K562 (cell line): ENCODE measurements around the gene NAPEPLD. TPM values are rescaled to one million over a fixed set of nuclear protein-coding genes. Genes with fewer than 3 reads are reported as not detected.

Source experiments
- ARID4B ChIP-seq: sonication (generic); formaldehyde crosslinking; IDR thresholded peaks from 2 replicates; pipeline ENCODE4 v1.8.0; 2022; ENCODE audit warnings: mild to moderate bottlenecking, missing genetic modification reagents
- C11orf30 ChIP-seq: fragments of 450-650 bp; IDR thresholded peaks from 2 replicates; pipeline ENCODE4 v1.6.1; 2016; ENCODE audit warnings: low read depth, mild to moderate bottlenecking
- CBFA2T3 ChIP-seq: fragments of 450-650 bp; IDR thresholded peaks from 2 replicates; pipeline ENCODE4 v1.6.1; 2017
- CTCF ChIP-seq, 3 experiments: IDR thresholded peaks in 2 of 3; conservative IDR thresholded peaks in 1 of 3; 2 replicates each; pipeline ENCODE4 v1.5.1; 2011 to 2012; ENCODE audit warnings: low read length in 3 of 3, mild to moderate bottlenecking in 3 of 3, control low read depth in 2 of 3, improper control_type of control experiment in 1 of 3, inconsistent platforms in 1 of 3, low read depth in 1 of 3, mixed read lengths in 1 of 3, moderate library complexity in 1 of 3; ENCODE audit not compliant: insufficient read depth in 2 of 3
- FIP1L1 ChIP-seq: fragments of 200-400 bp; formaldehyde crosslinking; IDR thresholded peaks from 2 replicates; pipeline ENCODE4 v1.6.1; 2018; ENCODE audit warnings: mild to moderate bottlenecking, low read depth, low read length; ENCODE audit not compliant: poor library complexity, severe bottlenecking
- GABPB2 ChIP-seq: fragments of 250-450 bp; sonication (Bioruptor Pico); conservative IDR thresholded peaks from 2 replicates; pipeline ENCODE4 v1.5.1; 2021; ENCODE audit warnings: mild to moderate bottlenecking
- GATA2 ChIP-seq: sonication (generic); formaldehyde crosslinking; IDR thresholded peaks from 2 replicates; pipeline ENCODE4 v1.4.0; 2020; ENCODE audit warnings: mild to moderate bottlenecking, missing genetic modification reagents
- RFX7 ChIP-seq: fragments of 250-450 bp; sonication (Bioruptor Pico); IDR thresholded peaks from 2 replicates; pipeline ENCODE4 v1.5.1; 2021; ENCODE audit warnings: mild to moderate bottlenecking
- SMARCE1 ChIP-seq: fragments of 450-650 bp; IDR thresholded peaks from 2 replicates; pipeline ENCODE4 v1.7.1; 2016; ENCODE audit warnings: mild to moderate bottlenecking
- SREBF2 ChIP-seq: sonication (generic); formaldehyde crosslinking; IDR thresholded peaks from 2 replicates; pipeline ENCODE4 v1.4.0; 2020; ENCODE audit warnings: mild to moderate bottlenecking, missing genetic modification reagents
- THAP7 ChIP-seq: fragments of 250-450 bp; sonication (Bioruptor Pico); IDR thresholded peaks from 2 replicates; pipeline ENCODE4 v1.5.0; 2021
- TRIM25 ChIP-seq: fragments of 450-650 bp; IDR thresholded peaks from 2 replicates; pipeline ENCODE4 v1.7.0; 2016; ENCODE audit warnings: borderline replicate concordance
- TSHZ1 ChIP-seq: fragments of 250-450 bp; sonication (Bioruptor Pico); IDR thresholded peaks from 2 replicates; pipeline ENCODE4 v1.4.0; 2020; ENCODE audit warnings: mild to moderate bottlenecking, moderate library complexity
- polyA plus RNA-seq, 8 experiments: library from polyadenylated mRNA; depleted of rRNA in 4 of 8; stranded (reverse) in 5 of 8; unstranded in 3 of 8; fragments of >200 nt; fragmentation: Nextera tagmentation in 2 of 8; fragmentation: Illumina TruSeq in 1 of 8; extraction: Ambion mirVana in 2 of 8; extraction: Trizol in 1 of 8; gene quantifications; 2 replicates each; pipeline versions ENCODE4 v1.2.1 to v1.2.3, GENCODE V29; 2011 to 2014; ENCODE audit warnings: inconsistent platforms in 1 of 8, missing spikeins in 1 of 8
- total RNA-seq, 7 experiments: library from RNA; depleted of rRNA in 6 of 7; stranded (reverse); fragments of >200 nt in 6 of 7; fragmentation: Illumina TruSeq in 2 of 7; extraction: Trizol in 2 of 7; gene quantifications; 2 replicates each; pipeline versions ENCODE4 v1.2.1 to v1.2.3, GENCODE V29; 2011 to 2021; ENCODE audit warnings: low replicate concordance in 1 of 7
- TF ChIP-seq, protein P1 (sequence below): fragments of 250-450 bp; sonication (Bioruptor Pico); IDR thresholded peaks from 2 replicates; pipeline ENCODE4 v1.8.0; 2022; ENCODE audit warnings: moderate library complexity, mild to moderate bottlenecking, inconsistent platforms

Gene NAPEPLD
- total and polyA plus RNA-seq, 9 of the 15 experiments (the other 6 are each of a cell fraction or from before 2014, with no cell fraction given), result 3.2 to 11.0 (median 7.5) TPM

DNA sequence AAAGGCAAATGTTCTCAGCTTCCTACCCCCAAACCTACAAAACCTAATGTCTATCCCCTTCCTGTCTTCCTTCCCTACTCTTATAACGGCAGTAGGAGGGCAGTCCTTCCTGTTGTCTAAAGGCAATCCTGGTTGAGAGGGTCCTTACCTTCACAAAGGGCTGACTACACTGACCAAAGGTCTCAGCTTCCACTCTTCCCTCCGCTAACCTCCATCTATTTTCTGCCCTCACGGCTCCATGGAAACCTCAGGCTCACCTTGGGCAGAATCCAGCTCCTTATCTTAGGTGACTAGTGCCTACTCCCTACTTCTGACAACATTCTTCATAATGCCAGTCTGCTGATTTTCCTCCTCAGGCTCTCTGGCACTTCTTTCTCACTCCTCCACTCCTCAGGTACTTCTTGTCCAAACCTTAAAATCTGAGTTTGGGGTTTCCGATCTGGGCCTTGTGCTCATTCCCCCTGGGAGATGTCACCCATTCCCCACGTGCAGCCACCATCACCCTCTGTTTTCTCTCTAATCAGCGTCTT lies 74.8 kb downstream of the NAPEPLD start (continued):
- TF ChIP-seq SMARCE1 (no peak), ARID4B (CRISPR knock-in tag) (no peak), CBFA2T3 (no peak), THAP7 (CRISPR knock-in tag) (no peak), SREBF2 (CRISPR knock-in tag) (no peak), RFX7 (CRISPR knock-in tag) (0 out of 2 replicates have a peak, but pooled peaks have one; percentile 69), FIP1L1 (no peak), TSHZ1 (CRISPR knock-in tag) (no peak), GABPB2 (CRISPR knock-in tag) (no peak), CTCF (IDR thresholded peaks at IDR 0.05 in 2 of 3, conservative IDR thresholded peaks at IDR 0.05 in 1 of 3; ENCODE audit: insufficient read depth in 2 of 3, low read depth in 1 of 3, low read length in 3 of 3) (no peak), C11orf30 (peak; percentile 33; the same call in 1 of the 2 replicates), GATA2 (CRISPR knock-in tag) (no peak), TRIM25 (no peak)
- TF ChIP-seq, protein P1, sequence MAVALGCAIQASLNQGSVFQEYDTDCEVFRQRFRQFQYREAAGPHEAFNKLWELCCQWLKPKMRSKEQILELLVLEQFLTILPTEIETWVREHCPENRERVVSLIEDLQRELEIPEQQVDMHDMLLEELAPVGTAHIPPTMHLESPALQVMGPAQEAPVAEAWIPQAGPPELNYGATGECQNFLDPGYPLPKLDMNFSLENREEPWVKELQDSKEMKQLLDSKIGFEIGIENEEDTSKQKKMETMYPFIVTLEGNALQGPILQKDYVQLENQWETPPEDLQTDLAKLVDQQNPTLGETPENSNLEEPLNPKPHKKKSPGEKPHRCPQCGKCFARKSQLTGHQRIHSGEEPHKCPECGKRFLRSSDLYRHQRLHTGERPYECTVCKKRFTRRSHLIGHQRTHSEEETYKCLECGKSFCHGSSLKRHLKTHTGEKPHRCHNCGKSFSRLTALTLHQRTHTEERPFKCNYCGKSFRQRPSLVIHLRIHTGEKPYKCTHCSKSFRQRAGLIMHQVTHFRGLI, result no peak
